NCI-H1694 treated with DMSO at 0.1 percent for 48 hours (cell line): ENCODE results near the gene FOS.

Experiments used
- DNase-seq: peaks from one replicate; lab custom pipeline; 2025; lab: John Stamatoyannopoulos, UW

The FOS gene

DNA sequence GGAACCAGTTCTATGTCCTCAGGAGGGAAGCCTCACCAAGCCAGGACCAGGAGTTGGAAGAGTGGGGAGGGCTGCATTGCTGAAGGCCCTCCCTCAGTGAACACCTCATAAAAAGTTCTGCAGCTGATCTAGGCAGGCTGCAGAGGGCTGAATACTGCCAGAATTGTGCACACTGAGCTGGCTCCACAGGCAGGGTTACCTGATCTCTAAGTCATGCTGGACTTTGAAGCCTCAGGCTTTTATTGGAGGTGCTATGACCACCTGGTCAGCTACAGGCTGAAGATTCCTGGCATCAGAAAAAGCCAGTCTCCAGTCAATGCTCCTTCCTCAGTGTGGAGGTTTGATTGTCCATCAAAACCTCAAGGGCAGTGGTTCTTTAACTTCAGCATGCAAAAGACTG is 39.7 kb downstream of the FOS start:
- DNase-seq = no peak

GRCh38 chr14:75319021-75319420 is 40.4 kb downstream of the FOS start:
- DNase-seq = no peak

DNA sequence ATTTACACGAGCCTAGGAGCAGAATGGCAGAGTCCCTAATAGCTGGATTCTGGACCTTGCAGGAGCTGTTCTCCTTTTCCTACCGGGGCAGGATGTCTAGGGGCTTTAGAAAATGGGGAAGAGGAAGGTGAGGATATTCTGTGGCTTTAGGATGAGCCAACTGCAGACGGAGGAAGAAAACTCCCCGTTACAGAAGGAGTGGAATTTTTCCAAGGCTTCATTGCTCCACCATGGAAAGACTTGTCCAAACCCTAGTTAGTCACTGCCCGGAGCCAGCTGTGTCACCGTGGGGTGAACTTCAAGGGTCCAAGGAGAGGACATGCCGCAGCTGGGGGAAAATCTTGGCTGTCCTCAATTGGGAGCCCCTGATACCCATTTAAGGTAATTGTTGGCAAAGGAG is 41.6 kb downstream of the FOS start:
- DNase-seq = no peak

GRCh38 chr14:75322746-75323145 is 44.1 kb downstream of the FOS start:
- no peak for DNase-seq

- no peak for DNase-seq
Measured at GRCh38 chr14:75323571-75323970, 44.9 kb downstream of the FOS start.

GRCh38 chr14:75328558-75329155 is 50.0 kb downstream of the FOS start:
- no peak for DNase-seq

GRCh38 chr14:75329369-75329768 is 50.7 kb downstream of the FOS start:
- no peak for DNase-seq

GRCh38 chr14:75331471-75331870 is 52.8 kb downstream of the FOS start:
- DNase-seq = no peak
